Measurements from ENCODE around the gene MYO3B. TPM values are rescaled to one million over a fixed set of nuclear protein-coding genes. Genes with fewer than 3 reads are reported as not detected.

MYO3B gene
- total and polyA plus RNA-seq, 2 donors = 0.64 to 0.71 TPM

- Histone ChIP-seq H3K27me3 (ENCODE audit: control insufficient read depth in 2 of 2, insufficient read depth in 1 of 2, low read length in 1 of 2) (no peaks in the 10 kb centered on the region), H3K4me1 (ENCODE audit: control insufficient read depth in 2 of 2, insufficient read depth in 2 of 2, low read length in 2 of 2) (no peaks in the 10 kb centered on the region), H3K27ac (ENCODE audit: low read depth in 1 of 2, low read length in 1 of 2) (no peak overlapping the region), H3K4me3 (ENCODE audit: low read length in 2 of 2) (no peak overlapping the region), H3K36me3 (ENCODE audit: control insufficient read depth in 2 of 2, insufficient read depth in 2 of 2, low read length in 1 of 2) (no peaks in the 10 kb centered on the region), H3K9me3 (ENCODE audit: control insufficient read depth in 2 of 2, insufficient read depth in 1 of 2, low read length in 1 of 2) (no peaks in the 10 kb centered on the region)
- 95% methylated on average over 2 of the region's 2 CpGs for WGBS
- no peak for DNase-seq (ENCODE audit: low read depth in 6 of 9, low spot score in 9 of 9)
Observed at GRCh38 chr2:170305711-170306110, 127.8 kb downstream of the MYO3B start.

GRCh38 chr2:170306293-170306873 lies 128.4 kb downstream of the MYO3B start:
- Histone ChIP-seq H3K27me3 (ENCODE audit: control insufficient read depth in 2 of 2, insufficient read depth in 1 of 2, low read length in 1 of 2) (no peaks in the 10 kb centered on the region), H3K4me1 (ENCODE audit: control insufficient read depth in 2 of 2, insufficient read depth in 2 of 2, low read length in 2 of 2) (no peaks in the 10 kb centered on the region), H3K27ac (ENCODE audit: low read depth in 1 of 2, low read length in 1 of 2) (no peak overlapping the region), H3K36me3 (ENCODE audit: control insufficient read depth in 2 of 2, insufficient read depth in 2 of 2, low read length in 1 of 2) (no peaks in the 10 kb centered on the region), H3K9me3 (ENCODE audit: control insufficient read depth in 2 of 2, insufficient read depth in 1 of 2, low read length in 1 of 2) (no peaks in the 10 kb centered on the region), H3K4me3 (ENCODE audit: low read length in 2 of 2) (no peak overlapping the region)
- DNase-seq (ENCODE audit: low read depth in 6 of 9, low spot score in 9 of 9) = no peak
- 96% methylated on average over 5 of the region's 5 CpGs for WGBS

GRCh38 chr2:170307052-170307451 lies 129.1 kb downstream of the MYO3B start:
- Histone ChIP-seq H3K4me3 (ENCODE audit: low read length in 2 of 2) (no peak overlapping the region), H3K27ac (ENCODE audit: low read depth in 1 of 2, low read length in 1 of 2) (no peak overlapping the region), H3K9me3 (ENCODE audit: control insufficient read depth in 2 of 2, insufficient read depth in 1 of 2, low read length in 1 of 2) (no peaks in the 10 kb centered on the region), H3K36me3 (ENCODE audit: control insufficient read depth in 2 of 2, insufficient read depth in 2 of 2, low read length in 1 of 2) (no peaks in the 10 kb centered on the region), H3K4me1 (ENCODE audit: control insufficient read depth in 2 of 2, insufficient read depth in 2 of 2, low read length in 2 of 2) (no peaks in the 10 kb centered on the region), H3K27me3 (ENCODE audit: control insufficient read depth in 2 of 2, insufficient read depth in 1 of 2, low read length in 1 of 2) (no peaks in the 10 kb centered on the region)
- DNase-seq (ENCODE audit: low read depth in 6 of 9, low spot score in 9 of 9) = no peak
- WGBS = 96% methylated on average over 2 of the region's 2 CpGs

GRCh38 chr2:170307555-170308351 lies 129.8 kb downstream of the MYO3B start:
- DNase-seq (ENCODE audit: low read depth in 6 of 9, low spot score in 9 of 9) = no peak
- 89% methylated on average over 4 of the region's 4 CpGs for WGBS
- H3K9me3 ChIP-seq (ENCODE audit: control insufficient read depth in 2 of 2, insufficient read depth in 1 of 2, low read length in 1 of 2) = no peaks in the 10 kb centered on the region

GRCh38 chr2:170310876-170311502 lies 133.0 kb downstream of the MYO3B start:
- no peaks in the 10 kb centered on the region for H3K36me3 ChIP-seq (ENCODE audit: control insufficient read depth in 2 of 2, insufficient read depth in 2 of 2, low read length in 1 of 2)
- no peaks in the 10 kb centered on the region for H3K27me3 ChIP-seq (ENCODE audit: control insufficient read depth in 2 of 2, insufficient read depth in 1 of 2, low read length in 1 of 2)
- no peak overlapping the region for H3K27ac ChIP-seq (ENCODE audit: low read depth in 1 of 2, low read length in 1 of 2)
- 56% methylated on average over 5 of the region's 5 CpGs for WGBS
- no peak for DNase-seq (ENCODE audit: low read depth in 6 of 9, low spot score in 9 of 9)
- no peak overlapping the region for H3K4me3 ChIP-seq (ENCODE audit: low read length in 2 of 2)
- no peaks in the 10 kb centered on the region for H3K9me3 ChIP-seq (ENCODE audit: control insufficient read depth in 2 of 2, insufficient read depth in 1 of 2, low read length in 1 of 2)
- no peaks in the 10 kb centered on the region for H3K4me1 ChIP-seq (ENCODE audit: control insufficient read depth in 2 of 2, insufficient read depth in 2 of 2, low read length in 2 of 2)

More at GRCh38 chr2:170307555-170308351, 129.8 kb downstream of the MYO3B start:
- Histone ChIP-seq H3K27ac (ENCODE audit: low read depth in 1 of 2, low read length in 1 of 2) (no peak overlapping the region), H3K27me3 (ENCODE audit: control insufficient read depth in 2 of 2, insufficient read depth in 1 of 2, low read length in 1 of 2) (no peaks in the 10 kb centered on the region), H3K36me3 (ENCODE audit: control insufficient read depth in 2 of 2, insufficient read depth in 2 of 2, low read length in 1 of 2) (no peaks in the 10 kb centered on the region), H3K4me3 (ENCODE audit: low read length in 2 of 2) (no peak overlapping the region), H3K4me1 (ENCODE audit: control insufficient read depth in 2 of 2, insufficient read depth in 2 of 2, low read length in 2 of 2) (no peaks in the 10 kb centered on the region)

- H3K9me3 ChIP-seq (ENCODE audit: control insufficient read depth in 2 of 2, insufficient read depth in 1 of 2, low read length in 1 of 2) = no peaks in the 10 kb centered on the region
- H3K36me3 ChIP-seq (ENCODE audit: control insufficient read depth in 2 of 2, insufficient read depth in 2 of 2, low read length in 1 of 2) = no peaks in the 10 kb centered on the region
- H3K4me3 ChIP-seq (ENCODE audit: low read length in 2 of 2) = no peak overlapping the region
- H3K27ac ChIP-seq (ENCODE audit: low read depth in 1 of 2, low read length in 1 of 2) = no peak overlapping the region
- DNase-seq (ENCODE audit: low read depth in 6 of 9, low spot score in 9 of 9) = no peak
- no peaks in the 10 kb centered on the region for H3K4me1 ChIP-seq (ENCODE audit: control insufficient read depth in 2 of 2, insufficient read depth in 2 of 2, low read length in 2 of 2)
- WGBS = 86% methylated on average over 3 of the region's 3 CpGs
- H3K27me3 ChIP-seq (ENCODE audit: control insufficient read depth in 2 of 2, insufficient read depth in 1 of 2, low read length in 1 of 2) = no peaks in the 10 kb centered on the region
Observed at GRCh38 chr2:170313347-170313991, 135.5 kb downstream of the MYO3B start.

- no peak overlapping the region for H3K4me3 ChIP-seq (ENCODE audit: low read length in 2 of 2)
- WGBS = 94% methylated on average over 3 of the region's 3 CpGs
- no peak for DNase-seq (ENCODE audit: low read depth in 6 of 9, low spot score in 9 of 9)
- no peak overlapping the region for H3K27ac ChIP-seq (ENCODE audit: low read depth in 1 of 2, low read length in 1 of 2)
- no peaks in the 10 kb centered on the region for H3K27me3 ChIP-seq (ENCODE audit: control insufficient read depth in 2 of 2, insufficient read depth in 1 of 2, low read length in 1 of 2)
- H3K36me3 ChIP-seq (ENCODE audit: control insufficient read depth in 2 of 2, insufficient read depth in 2 of 2, low read length in 1 of 2) = no peaks in the 10 kb centered on the region
- H3K4me1 ChIP-seq (ENCODE audit: control insufficient read depth in 2 of 2, insufficient read depth in 2 of 2, low read length in 2 of 2) = no peaks in the 10 kb centered on the region
- H3K9me3 ChIP-seq (ENCODE audit: control insufficient read depth in 2 of 2, insufficient read depth in 1 of 2, low read length in 1 of 2) = no peaks in the 10 kb centered on the region
Observed at GRCh38 chr2:170313992-170314348, 136.0 kb downstream of the MYO3B start.

- Histone ChIP-seq H3K27ac (ENCODE audit: low read depth in 1 of 2, low read length in 1 of 2) (no peak overlapping the region), H3K36me3 (ENCODE audit: control insufficient read depth in 2 of 2, insufficient read depth in 2 of 2, low read length in 1 of 2) (no peaks in the 10 kb centered on the region), H3K9me3 (ENCODE audit: control insufficient read depth in 2 of 2, insufficient read depth in 1 of 2, low read length in 1 of 2) (no peaks in the 10 kb centered on the region), H3K27me3 (ENCODE audit: control insufficient read depth in 2 of 2, insufficient read depth in 1 of 2, low read length in 1 of 2) (no peaks in the 10 kb centered on the region), H3K4me3 (ENCODE audit: low read length in 2 of 2) (no peak overlapping the region), H3K4me1 (ENCODE audit: control insufficient read depth in 2 of 2, insufficient read depth in 2 of 2, low read length in 2 of 2) (no peaks in the 10 kb centered on the region)
- 91% methylated on average over 7 of the region's 7 CpGs for WGBS
- no peak for DNase-seq (ENCODE audit: low read depth in 6 of 9, low spot score in 9 of 9)
Observed at GRCh38 chr2:170314744-170315447, 136.9 kb downstream of the MYO3B start.
